HUDEP-2 (cell line): Measurements from ENCODE around the gene GPT2.

ENCODE experiments used
- DNase-seq, 76 experiments: peaks; one replicate each; lab custom pipeline; 2025; ENCODE audit not compliant: unreplicated experiment in 76 of 76; lab: John Stamatoyannopoulos, UW

GPT2 gene

GRCh38 chr16:46954562-46954961 lies 70.4 kb downstream of the GPT2 start:
- DNase-seq: no peak

- DNase-seq: no peak
These were observed 77.5 kb downstream of the GPT2 start for GRCh38 chr16:46961373-46962353.

GRCh38 chr16:46962629-46963028 lies 78.5 kb downstream of the GPT2 start:
- DNase-seq: no peak

DNA sequence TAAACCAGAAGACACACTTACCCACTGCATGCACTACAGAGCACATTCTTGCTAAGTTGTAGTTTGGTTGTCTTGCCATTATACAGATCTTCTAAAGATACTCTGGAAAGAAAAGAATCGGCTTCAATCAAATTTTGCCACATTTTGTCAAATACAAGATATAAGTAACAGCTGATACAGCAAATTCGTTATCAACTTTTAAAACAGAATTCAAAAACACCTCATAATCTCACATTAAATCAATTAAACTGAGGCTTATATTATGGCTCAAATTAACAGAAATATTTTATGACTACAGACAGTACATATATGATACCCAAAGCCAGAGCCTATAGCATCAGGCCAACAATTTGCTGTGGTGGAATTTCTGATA lies 83.9 kb downstream of the GPT2 start:
- DNase-seq: no peak

- no peak for DNase-seq
These were observed 85.9 kb downstream of the GPT2 start for GRCh38 chr16:46970089-46970488.

- DNase-seq: no peak
These were observed 87.1 kb downstream of the GPT2 start for GRCh38 chr16:46971271-46971670.

DNA sequence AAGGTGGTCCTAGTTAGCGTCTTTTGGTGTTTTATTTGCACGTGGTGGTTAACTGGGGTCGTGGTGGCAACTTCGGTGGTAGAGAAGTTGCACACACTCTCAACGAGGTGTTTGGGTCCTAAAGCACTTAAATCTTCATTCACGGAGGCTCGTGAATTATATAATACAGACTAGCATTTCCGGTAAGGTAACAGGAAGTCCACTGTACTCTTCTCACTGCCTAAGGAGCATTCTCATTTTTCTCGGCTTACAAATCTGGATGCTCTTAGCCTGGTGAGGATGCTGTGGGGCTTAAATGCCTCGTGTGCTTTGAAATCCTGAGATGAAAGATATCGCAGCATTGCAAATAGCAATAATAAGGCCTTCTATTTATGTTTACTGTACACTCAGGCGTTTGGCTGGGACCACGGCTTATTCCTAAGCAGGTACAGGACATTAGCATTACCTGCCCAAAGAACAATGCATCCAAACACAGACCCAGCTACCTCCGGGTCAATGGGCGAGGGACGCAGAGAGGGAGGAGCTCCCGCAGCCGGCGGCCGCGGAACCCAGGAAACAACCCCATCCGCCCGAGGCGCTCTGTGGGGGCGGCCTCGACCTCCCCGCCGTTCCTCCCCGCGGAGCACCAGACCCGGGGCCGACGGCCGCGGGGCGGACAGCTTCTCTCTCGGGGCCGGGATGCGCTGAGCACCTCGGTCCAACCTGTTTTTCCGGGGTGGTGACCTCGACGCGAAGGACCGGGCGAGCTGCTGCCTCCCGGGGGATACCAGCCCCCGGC lies 88.5 kb downstream of the GPT2 start:
- peak in 13 of 76 experiments; percentile 2 to 35 (median 11) for DNase-seq

DNA sequence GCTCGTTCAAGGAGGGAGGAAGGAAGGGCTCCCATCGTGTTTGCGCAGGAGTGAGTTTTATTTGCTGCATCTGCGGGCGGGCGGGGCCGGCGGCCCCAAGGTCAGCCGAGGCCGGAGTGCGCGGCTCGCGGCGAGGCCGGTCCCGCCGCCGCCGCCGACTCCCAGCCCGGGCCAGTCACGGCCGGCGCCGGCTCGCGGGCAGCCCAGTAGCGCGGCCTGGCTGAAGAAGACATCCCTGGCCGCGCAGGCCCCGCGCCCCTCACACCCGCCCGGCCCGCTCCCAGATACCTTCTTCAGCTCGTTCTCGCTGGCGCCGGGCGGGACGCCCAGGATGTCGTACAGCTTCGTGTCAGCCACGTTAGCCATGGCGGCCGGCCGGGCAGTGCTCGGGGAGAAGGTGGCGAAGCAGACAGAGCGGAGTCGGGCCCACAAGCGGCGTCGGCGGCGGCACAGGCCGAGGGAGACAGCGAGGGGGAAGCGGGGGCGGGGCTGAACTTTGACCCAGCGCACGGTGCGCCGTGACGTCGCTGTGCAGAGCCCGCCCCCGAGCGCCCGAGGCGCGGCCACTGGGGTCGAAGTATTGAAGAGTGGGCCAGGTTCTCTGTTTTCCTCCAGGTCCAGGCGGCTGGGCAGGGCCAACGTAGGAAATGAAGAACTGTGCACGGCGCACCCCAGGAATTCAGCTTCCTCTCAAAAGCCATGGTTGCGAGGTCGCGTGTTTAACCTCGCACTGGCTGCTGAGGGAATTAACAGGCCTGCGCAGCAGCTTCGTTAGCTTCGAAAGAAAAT lies 89.2 kb downstream of the GPT2 start, which contains the start of gene DNAJA2:
DNAJA2 (minus strand) TSS at position 468 of the 789 bp plus-strand sequence; CDS start at position 366, 102 bp downstream.
- DNase-seq: peak in 74 of 76 experiments; percentile 8 to 87 (median 72)

GRCh38 chr16:46973996-46974324 lies 89.8 kb downstream of the GPT2 start:
- DNase-seq: peak in 3 of 76 experiments; percentile 39 to 45 (median 42)

DNA sequence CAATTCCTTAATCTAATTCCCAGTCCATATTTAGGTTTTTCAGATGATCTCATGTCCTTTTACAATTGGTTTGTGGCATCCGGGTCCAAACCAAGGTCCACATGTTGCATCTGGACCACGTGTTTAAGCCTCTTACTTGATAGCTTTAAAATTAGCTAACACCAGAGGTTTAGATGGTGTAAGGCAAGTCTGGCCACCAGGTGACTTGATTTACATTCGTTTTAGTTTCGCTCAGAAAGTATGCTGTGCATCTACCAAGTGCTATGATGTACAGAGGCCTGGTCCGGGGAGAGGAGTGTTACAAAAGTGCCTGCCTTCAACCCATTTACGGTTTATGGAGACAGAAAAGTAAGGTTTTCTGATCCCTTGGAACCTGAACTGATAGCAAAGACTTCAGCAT lies 90.2 kb downstream of the GPT2 start:
- DNase-seq: peak in 7 of 76 experiments; percentile 2 to 24 (median 11)

DNA sequence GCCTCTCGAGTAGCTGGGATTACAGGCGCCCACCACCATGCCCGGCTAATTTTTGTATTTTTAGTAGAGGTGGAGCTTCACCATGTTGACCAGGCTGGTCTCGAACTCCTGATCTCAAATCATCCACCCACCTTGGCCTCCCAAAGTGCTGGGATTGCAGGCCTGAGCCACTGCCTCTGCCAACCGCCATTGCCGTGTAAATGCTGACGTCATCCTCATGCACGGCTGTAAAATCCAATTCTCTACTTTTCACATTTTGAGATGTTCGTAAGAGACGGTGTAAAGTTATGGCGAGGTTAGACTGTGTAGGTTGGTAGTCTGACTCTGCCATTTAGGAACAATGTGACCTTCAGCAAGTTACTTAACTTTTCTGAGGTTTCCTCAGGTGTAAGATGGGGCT lies 91.0 kb downstream of the GPT2 start:
- no peak for DNase-seq

GRCh38 chr16:46975908-46976470 lies 91.8 kb downstream of the GPT2 start:
- DNase-seq: no peak

- no peak for DNase-seq
These were observed 92.4 kb downstream of the GPT2 start for GRCh38 chr16:46976550-46976949.
